ENCODE results near the gene PTPRG. TPM values are rescaled to one million over a fixed set of nuclear protein-coding genes. Genes with fewer than 3 reads are reported as not detected.

Gene PTPRG
- total RNA-seq, 1 experiment from 2014 or later = 69.3 TPM

- Histone ChIP-seq H3K27me3 (ENCODE audit: insufficient read depth, low read length) (no peaks in the 10 kb centered on the region), H2AK5ac (ENCODE audit: insufficient read length, low read length) (no peak overlapping the region), H4K8ac (replicated peaks; ENCODE audit: insufficient read length, low read depth, low read length) (no peak overlapping the region), H2BK12ac (ENCODE audit: insufficient read length, low read depth, low read length) (no peak overlapping the region), H3T11ph (ENCODE audit: low read length) (no peak overlapping the region), H4K20me1 (ENCODE audit: control insufficient read depth, insufficient read depth, insufficient read length) (no peaks in the 10 kb centered on the region), H3K23ac (ENCODE audit: insufficient read length, low read depth, low read length) (no peak overlapping the region), H3K56ac (ENCODE audit: insufficient read length, low read depth, low read length) (no peak overlapping the region), H3K9me3 (ENCODE audit: control insufficient read depth, low read depth, low read length) (no peaks in the 10 kb centered on the region), H4K91ac (ENCODE audit: insufficient read length, low read depth, low read length) (no peak overlapping the region), H3K4me1 (ENCODE audit: insufficient read depth, low read length) (peaks cover 9% of the 10 kb centered on the region; the same call in 1 of the 2 replicates), H3K9ac (ENCODE audit: extremely low read depth, insufficient read length, low read length) (no peak overlapping the region), H3K18ac (ENCODE audit: insufficient read length, low read depth, low read length) (no peak overlapping the region), H2AFZ (ENCODE audit: low read length) (no peak overlapping the region), H3K79me1 (ENCODE audit: insufficient read depth, low read depth, low read length, poor library complexity, severe bottlenecking) (peaks cover 9% of the 10 kb centered on the region), H2BK120ac (ENCODE audit: low read depth, low read length, poor library complexity, severe bottlenecking) (no peak overlapping the region), H3K14ac (ENCODE audit: insufficient read depth, low read length) (no peak overlapping the region), H3K79me2 (ENCODE audit: insufficient read depth, low read length) (peaks cover 12% of the 10 kb centered on the region; the same call in 1 of the 2 replicates), H3K27ac (ENCODE audit: insufficient read length, low read depth, low read length) (no peak overlapping the region), H2BK15ac (ENCODE audit: low read depth, low read length) (no peak overlapping the region), H3K23me2 (ENCODE audit: insufficient read length, low read depth, low read length, poor library complexity, severe bottlenecking) (no peaks in the 10 kb centered on the region), H3K4me2 (ENCODE audit: insufficient read depth, insufficient read length, low read length) (no peak overlapping the region), H2BK20ac (ENCODE audit: low read depth, low read length, poor library complexity, severe bottlenecking) (no peak overlapping the region), H3K4ac (ENCODE audit: low read depth, low read length) (no peak overlapping the region), H2BK5ac (ENCODE audit: insufficient read length, low read length) (no peak overlapping the region), H4K5ac (ENCODE audit: insufficient read length, low read depth, low read length) (no peak overlapping the region)
- WGBS (ENCODE audit: extremely low coverage, insufficient read length, low lambda C conversion rate) = no CpG with 5 or more reads among the region's 3 CpGs
- no peak overlapping the region for H3K27ac Mint-ChIP-seq
- H3K4me3 Mint-ChIP-seq = no peak overlapping the region
- H3K27me3 Mint-ChIP-seq (ENCODE audit: low read depth) = no peaks in the 10 kb centered on the region
- DNase-seq = no peak
- H3K4me1 Mint-ChIP-seq = peaks cover 54 to 57% of the 10 kb centered on the region in 2 experiments
- TF ChIP-seq CTCF (conservative IDR thresholded peaks at IDR 0.05) = no peak
- no peaks in the 10 kb centered on the region for H3K9me3 Mint-ChIP-seq
- H3K36me3 Mint-ChIP-seq (ENCODE audit: insufficient read depth in 1 of 3, low read depth in 3 of 3) = no peaks in the 10 kb centered on the region
Observed at GRCh38 chr3:61811652-61812051, 250.3 kb downstream of the PTPRG start.
